Hepatocyte (in vitro differentiated cells): ENCODE data around the gene RANBP17.

Source experiments
- CTCF ChIP-seq: fragments of 200-600 bp; sonication (generic); IDR thresholded peaks from 2 replicates; pipeline ENCODE4 v1.5.1; 2016; ENCODE audit warnings: antibody characterized with exemption, mild to moderate bottlenecking; ENCODE audit not compliant: poor library complexity
- EZH2 ChIP-seq: fragments of 200-600 bp; sonication (generic); IDR thresholded peaks from 2 replicates; pipeline ENCODE4 v1.6.1; 2016; ENCODE audit warnings: antibody characterized with exemption, mild to moderate bottlenecking, borderline replicate concordance

DNA sequence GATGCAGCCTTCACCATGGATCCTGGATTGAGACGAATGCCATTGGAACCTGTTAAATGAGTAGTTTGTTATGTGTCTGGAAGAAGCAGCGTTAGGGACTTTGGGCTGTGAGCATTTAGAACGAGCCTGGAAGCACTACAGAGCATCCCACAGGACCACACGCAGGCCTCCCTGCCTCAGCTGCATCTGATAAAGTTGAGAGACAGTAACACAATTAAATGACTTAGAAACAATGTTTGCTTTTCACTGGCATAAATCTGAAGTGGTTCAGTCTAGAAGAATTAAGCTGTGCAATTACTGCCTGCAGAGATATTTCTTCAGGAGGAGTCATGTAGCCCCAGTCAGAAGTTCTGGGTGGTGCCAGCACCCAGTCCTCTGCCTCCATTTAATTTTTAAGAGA lies 437.4 kb downstream of the RANBP17 start:
- no peak for TF ChIP-seq CTCF
- TF ChIP-seq EZH2 = no peak
